Dermis blood vessel endothelial cell (primary cell): Measurements from ENCODE around the gene UBQLN4. TPM values are rescaled to one million over a fixed set of nuclear protein-coding genes. Genes with fewer than 3 reads are reported as not detected.
A peak's percentile ranks its signal among the peaks of the same experiment; 100 is the strongest.
"Not testable (repeated sequence)": the region's sequence is repeated elsewhere in the genome, so short reads cannot be mapped to it uniquely, and the experiment has no call there.

Source experiments
- DNase-seq: peaks from one replicate; pipeline ENCODE4 v3.0.0; 2010
- total RNA-seq: library from RNA; depleted of rRNA; stranded (reverse); fragments of >200 nt; gene quantifications from 2 replicates; pipeline ENCODE4 v1.2.3, GENCODE V29; 2014

The UBQLN4 gene
- total RNA-seq, 1 donor from 2014 or later: 16.3 TPM

DNA sequence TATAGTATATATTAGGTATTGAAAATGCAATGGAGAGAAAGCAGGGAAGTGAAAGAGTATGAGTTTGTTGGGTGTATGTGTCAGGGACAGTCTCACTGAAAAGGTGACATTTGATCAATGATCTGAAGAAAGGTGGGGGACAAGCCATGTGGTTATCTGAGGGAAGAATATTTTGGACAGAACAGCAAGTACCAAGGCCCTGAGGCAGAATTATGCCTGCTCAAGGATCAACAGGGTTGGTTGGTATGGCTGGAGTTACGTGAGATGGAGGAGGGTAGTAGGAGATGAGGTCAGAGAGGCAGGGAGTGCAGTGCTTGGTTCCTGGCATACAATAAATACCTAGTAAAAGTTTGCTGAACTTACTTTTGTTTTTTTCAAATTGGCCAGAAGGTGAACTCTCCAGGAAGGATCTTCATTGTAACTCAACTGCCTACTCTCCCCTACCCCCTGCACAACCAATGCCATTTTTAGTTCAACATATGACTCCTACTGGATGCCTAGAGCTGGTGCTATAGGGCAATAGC, 2.8 kb upstream of the UBQLN4 start:
- no peak for DNase-seq

GRCh38 chr1:156055281-156056048, 1.9 kb upstream of the UBQLN4 start:
- DNase-seq: no peak

DNA sequence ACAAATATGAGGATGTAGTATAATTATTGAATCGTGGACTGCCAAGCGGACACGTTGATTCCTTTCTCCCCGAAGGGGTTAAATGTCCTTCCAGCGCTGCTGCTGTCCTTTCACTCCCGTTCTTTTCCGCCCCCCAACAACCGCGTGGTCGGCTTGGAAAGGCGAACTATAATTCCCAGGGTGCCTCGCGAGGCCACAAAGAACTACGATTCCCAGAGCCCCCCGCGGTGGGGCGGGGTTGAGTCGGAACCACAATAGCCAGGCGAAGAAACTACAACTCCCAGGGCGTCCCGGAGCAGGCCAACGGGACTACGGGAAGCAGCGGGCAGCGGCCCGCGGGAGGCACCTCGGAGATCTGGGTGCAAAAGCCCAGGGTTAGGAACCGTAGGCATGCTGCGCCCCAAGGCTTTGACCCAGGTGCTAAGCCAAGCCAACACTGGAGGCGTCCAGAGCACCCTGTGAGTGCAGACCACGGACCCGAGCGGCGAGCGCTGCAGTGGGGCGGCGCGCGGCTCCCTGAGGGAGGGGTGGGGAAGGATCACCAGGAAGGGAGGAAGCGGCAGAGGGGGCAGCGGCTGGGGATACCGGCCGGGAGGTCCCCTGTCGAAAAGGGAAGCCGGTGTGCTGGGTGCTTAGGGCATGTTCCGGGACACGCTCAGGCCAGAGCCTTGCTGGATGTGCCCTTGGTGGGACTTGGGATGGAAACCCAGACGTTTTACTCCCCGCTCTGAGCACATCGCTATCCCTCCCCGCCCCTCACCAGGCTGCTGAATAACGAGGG, 1.1 kb upstream of the UBQLN4 start, which contains the start of gene LAMTOR2:
LAMTOR2 (plus strand) TSS at position 283 of the 781 bp plus-strand sequence; CDS start at position 391, 108 bp downstream.
- peak; percentile 97 for DNase-seq

GRCh38 chr1:156052862-156053767, 483 bp downstream of the UBQLN4 start:
- peak; percentile 82 for DNase-seq

GRCh38 chr1:156051011-156051725, 2.4 kb downstream of the UBQLN4 start:
- DNase-seq: no peak

GRCh38 chr1:156050376-156050775, 3.2 kb downstream of the UBQLN4 start:
- DNase-seq: no peak

- DNase-seq: peak; percentile 33
These were observed 4.8 kb downstream of the UBQLN4 start for GRCh38 chr1:156048663-156049258.

GRCh38 chr1:156045076-156045475, 8.5 kb downstream of the UBQLN4 start:
- no peak for DNase-seq

DNA sequence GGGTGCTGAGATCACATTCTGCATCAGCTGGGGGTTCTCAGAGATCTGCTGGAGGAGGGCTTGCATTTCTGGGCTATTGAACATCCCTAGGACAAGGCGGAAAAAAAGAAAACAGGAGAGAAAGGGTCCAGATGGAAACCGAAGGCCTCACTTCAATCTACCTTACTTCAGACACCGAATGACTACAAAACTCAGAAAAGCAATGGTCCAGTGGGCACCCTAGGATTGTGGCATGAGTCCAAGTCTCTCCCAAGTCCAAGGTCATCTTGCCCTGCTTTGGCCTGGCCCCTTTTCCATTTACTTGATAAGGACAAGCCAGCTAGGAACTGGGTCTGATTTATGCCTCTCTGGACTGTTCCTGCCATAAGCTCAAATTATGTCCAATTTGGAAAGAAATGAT, 10.8 kb downstream of the UBQLN4 start:
- DNase-seq: no peak

- not testable (repeated sequence) for DNase-seq
These were observed 18.6 kb downstream of the UBQLN4 start for GRCh38 chr1:156034991-156035390.

DNA sequence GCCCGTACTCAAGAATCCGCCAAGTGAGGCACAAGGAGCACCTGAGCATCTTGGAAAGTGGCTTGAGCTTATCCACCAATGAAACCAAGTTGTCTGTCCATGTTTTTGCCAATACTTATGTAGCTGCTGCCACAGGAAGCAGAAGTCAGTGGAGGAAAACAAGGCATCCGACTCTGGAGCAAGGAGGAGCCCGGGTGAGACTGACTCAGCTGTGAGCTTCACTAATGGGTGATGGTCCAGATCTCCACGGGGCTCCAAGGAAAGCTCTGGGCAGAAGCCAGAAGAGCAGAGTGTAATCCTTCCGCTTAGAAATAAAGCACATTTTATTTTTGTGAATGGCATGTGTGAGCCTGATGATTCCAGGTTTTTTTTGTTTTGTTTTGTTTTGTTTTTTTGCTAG, 20.6 kb downstream of the UBQLN4 start:
- peak; percentile 66 for DNase-seq

DNA sequence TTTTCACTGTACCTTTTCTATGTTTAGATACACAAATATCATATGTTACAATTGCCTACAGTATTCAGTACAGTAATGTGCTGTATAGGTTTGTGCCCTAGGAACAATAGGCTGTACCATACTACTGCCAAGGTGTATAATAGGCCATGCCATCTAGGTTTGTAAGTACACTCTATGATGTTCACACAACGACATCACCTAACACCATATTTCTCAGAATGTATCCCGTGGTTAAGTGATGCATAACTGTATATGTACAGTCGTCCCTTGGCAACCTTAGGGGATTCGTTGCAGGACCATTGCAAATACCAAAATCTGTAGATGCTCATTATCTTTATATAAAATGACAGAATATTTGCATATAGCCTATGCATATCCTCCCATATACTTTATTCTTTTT, 27.0 kb downstream of the UBQLN4 start:
- no peak for DNase-seq

DNA sequence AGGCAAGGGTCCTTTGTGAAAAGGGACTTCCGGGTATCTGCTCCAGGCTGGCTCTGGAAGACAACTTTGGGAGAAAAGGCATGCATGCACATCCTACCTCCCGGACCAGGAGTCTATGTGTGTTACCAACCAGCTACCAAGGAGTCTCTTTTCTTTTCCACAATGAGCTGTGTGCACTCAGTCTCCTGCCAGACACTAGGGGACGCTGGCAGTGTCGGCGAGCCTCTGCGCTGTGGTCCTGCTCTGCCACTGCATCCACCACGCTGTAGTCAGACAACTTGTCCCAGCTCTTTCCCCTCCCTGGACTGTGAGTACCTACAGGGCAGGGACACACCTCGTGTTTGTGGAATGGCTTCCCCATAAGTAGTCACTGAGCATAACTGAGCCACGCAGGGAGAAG, 27.7 kb downstream of the UBQLN4 start:
- peak; percentile 82 for DNase-seq

DNA sequence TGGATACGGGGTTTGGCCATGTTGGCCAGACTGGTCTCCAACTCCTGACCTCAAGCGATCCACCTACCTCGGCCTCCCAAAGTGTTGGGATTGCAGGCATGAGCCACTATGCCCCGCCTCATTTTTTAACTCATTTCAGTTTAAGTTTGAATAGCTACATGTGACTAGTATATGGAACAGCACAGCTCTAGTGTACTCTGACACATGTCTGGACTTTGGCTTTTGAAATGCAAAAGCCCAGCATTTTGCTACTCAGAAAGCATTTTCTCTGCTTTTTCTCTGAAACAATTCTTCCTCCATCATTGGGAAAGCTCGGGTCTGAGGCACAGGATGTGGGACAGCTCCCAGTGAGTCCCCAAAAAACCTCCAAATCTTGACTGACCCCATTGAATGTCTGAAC, 28.8 kb downstream of the UBQLN4 start:
- no peak for DNase-seq

DNA sequence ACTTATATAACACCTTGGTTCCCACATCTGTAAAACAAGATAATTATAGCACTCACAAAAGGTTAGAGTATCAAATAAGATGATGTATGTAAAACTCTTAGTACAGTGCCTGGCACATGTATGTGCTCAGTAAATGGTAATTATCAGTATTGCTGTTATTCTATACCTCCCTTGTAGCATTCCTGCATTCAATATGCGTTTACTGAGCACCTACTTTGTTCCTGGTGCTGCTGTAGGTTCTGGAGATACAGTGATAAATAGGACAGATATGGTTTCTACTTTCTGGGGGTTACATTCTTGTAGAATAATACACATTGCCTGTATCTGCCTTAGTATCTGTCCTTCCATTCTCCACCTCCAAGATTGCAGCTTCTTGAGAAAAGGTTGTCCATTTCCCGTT, 31.6 kb downstream of the UBQLN4 start:
- no peak for DNase-seq

- DNase-seq: no peak
These were observed 32.5 kb downstream of the UBQLN4 start for GRCh38 chr1:156021093-156021428.

GRCh38 chr1:156020293-156021092, 33.1 kb downstream of the UBQLN4 start, which contains the start of gene SSR2:
TSS of gene SSR2 (minus strand) at chr1:156020951. CDS start at chr1:156020167, 784 bp downstream.
- DNase-seq: peak; percentile 97

GRCh38 chr1:156019946-156020292, 33.7 kb downstream of the UBQLN4 start:
- DNase-seq: no peak

DNA sequence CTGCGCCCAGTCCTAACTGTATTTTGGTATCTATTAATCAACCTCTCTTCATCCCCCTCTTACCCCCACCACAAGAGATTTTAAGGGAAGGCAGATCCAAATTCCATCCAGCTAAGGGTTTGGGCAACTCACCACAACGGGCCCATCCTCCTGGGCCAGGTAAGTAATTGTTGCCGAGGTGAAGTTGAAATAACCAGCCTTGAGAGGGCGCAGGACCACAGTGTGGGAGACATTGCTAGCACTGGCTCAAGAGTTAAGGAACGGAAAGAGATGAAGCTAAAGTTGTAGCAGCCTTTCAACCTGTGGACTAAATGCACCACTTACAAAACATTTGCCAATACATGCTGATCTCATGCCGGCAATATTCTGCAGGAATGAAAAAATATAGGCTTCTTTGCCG, 38.8 kb downstream of the UBQLN4 start:
- no peak for DNase-seq

DNA sequence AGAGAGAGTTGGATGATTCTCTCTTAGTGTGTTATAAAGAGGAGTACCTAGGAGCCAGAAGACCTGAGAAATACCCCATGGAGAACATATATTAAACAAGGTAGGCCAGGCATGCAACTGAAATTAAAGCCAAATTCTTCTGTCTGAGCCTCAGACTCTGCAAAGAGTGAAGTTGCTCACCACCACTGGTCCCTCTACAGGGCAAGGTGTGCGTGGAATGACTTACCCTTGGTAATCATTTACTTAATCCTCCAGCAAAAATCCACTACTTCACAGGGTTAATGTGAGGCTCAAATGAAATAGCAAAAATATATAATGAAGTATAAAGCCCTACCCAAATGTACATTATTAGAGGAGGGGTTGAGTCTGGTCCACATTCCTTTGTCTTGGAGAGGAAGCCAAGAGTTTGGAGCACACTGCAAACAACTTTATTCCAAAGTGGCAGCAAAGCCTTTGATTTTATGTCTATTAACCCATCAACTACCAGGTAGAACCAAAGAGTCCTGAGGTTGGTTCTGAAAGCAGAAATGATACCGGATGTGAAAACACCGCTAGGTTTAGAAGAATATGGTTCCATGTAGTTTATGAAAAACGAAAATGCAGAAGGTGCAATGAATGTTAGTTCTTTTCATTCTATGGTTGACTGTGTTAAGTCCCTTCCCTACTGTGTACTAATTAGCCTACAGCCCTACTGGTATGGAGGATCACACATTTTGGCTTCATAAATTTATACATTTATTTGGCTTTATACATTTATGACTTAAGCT, 41.4 kb downstream of the UBQLN4 start:
- DNase-seq: no peak
